ENCODE data around the gene SARS2.

The SARS2 gene

DNA sequence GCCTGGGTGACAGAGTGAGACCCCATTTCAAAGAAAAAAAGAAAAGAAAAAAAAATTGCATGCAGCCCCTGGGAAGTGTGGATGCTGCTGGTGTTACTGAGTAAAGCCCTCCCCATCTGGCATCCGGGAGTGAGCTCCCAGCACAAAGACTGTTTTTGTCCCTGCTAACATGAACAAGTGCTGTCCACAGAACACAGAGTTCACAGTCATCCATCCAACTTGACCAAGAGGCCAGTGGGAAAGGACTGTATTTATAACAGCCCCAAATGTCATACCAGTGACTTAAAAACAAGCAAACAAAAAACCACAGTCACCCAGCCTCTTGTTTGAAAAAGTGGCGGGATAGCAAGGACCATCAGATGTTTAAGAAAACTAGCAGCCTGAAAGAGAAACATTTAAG lies 34.2 kb upstream of the SARS2 start:
- H3K9ac ChIP-seq (ENCODE audit: low read length), result no peak overlapping the region
- no peaks in the 10 kb centered on the region for H4K20me1 ChIP-seq (ENCODE audit: insufficient read depth, low read length)
- H3K9me3 ChIP-seq (ENCODE audit: low read length), result no peaks in the 10 kb centered on the region
- no peaks in the 10 kb centered on the region for H3K36me3 ChIP-seq (ENCODE audit: insufficient read depth, low read length)
- no peak overlapping the region for H3K4me3 ChIP-seq (ENCODE audit: low read depth, low read length, poor library complexity, severe bottlenecking)
- TF ChIP-seq, protein P1, sequence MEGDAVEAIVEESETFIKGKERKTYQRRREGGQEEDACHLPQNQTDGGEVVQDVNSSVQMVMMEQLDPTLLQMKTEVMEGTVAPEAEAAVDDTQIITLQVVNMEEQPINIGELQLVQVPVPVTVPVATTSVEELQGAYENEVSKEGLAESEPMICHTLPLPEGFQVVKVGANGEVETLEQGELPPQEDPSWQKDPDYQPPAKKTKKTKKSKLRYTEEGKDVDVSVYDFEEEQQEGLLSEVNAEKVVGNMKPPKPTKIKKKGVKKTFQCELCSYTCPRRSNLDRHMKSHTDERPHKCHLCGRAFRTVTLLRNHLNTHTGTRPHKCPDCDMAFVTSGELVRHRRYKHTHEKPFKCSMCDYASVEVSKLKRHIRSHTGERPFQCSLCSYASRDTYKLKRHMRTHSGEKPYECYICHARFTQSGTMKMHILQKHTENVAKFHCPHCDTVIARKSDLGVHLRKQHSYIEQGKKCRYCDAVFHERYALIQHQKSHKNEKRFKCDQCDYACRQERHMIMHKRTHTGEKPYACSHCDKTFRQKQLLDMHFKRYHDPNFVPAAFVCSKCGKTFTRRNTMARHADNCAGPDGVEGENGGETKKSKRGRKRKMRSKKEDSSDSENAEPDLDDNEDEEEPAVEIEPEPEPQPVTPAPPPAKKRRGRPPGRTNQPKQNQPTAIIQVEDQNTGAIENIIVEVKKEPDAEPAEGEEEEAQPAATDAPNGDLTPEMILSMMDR (IDR thresholded peaks at IDR 0.05; ENCODE audit: low read length), result no peak
- TF ChIP-seq EZH2 (IDR thresholded peaks at IDR 0.05; ENCODE audit: borderline replicate concordance, low read length), result no peak
- no peaks in the 10 kb centered on the region for H3K27me3 ChIP-seq (ENCODE audit: insufficient read depth, low read length)
- no peak overlapping the region for H3K27ac ChIP-seq (ENCODE audit: low read depth, low read length, poor library complexity, severe bottlenecking)
- H3K9me2 ChIP-seq (ENCODE audit: low read depth, low read length), result no peaks in the 10 kb centered on the region
- H3F3A ChIP-seq (ENCODE audit: insufficient read depth, low read length), result no peaks in the 10 kb centered on the region
- H3K4me1 ChIP-seq (ENCODE audit: insufficient read depth, low read length, severe bottlenecking), result no peaks in the 10 kb centered on the region
- H3K4me2 ChIP-seq (ENCODE audit: low read length), result no peak overlapping the region
- no peaks in the 10 kb centered on the region for H3K79me2 ChIP-seq (ENCODE audit: insufficient read depth, low read length)
- no peak overlapping the region for H2AFZ ChIP-seq (ENCODE audit: low read length)

DNA sequence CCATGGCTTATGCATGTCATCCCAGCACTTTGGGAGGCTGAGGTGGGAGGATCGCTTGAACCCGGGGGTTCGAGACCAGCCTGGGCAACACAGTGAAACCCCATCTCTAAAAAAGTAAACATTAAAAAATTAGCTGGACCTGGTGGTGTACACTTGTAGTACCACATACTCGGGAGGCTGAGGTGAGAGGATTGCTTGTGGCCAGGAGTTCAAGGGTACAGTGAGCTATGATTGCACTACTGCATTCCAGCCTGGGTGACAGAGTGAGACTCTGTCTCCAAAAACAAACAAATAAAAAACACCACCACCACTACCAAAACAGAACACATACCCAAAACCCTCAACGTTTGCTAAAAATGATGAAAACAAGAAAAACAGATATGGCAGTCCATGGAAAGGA lies 29.1 kb upstream of the SARS2 start:
- no peak overlapping the region for H3K9ac ChIP-seq (ENCODE audit: low read length)
- H3K4me3 ChIP-seq (ENCODE audit: low read depth, low read length, poor library complexity, severe bottlenecking), result no peak overlapping the region
- no peaks in the 10 kb centered on the region for H4K20me1 ChIP-seq (ENCODE audit: insufficient read depth, low read length)
- H3K79me2 ChIP-seq (ENCODE audit: insufficient read depth, low read length), result no peaks in the 10 kb centered on the region
- H3K36me3 ChIP-seq (ENCODE audit: insufficient read depth, low read length), result no peaks in the 10 kb centered on the region
- H3K27me3 ChIP-seq (ENCODE audit: insufficient read depth, low read length), result no peaks in the 10 kb centered on the region
- no peaks in the 10 kb centered on the region for H3K9me2 ChIP-seq (ENCODE audit: low read depth, low read length)
- no peaks in the 10 kb centered on the region for H3K9me3 ChIP-seq (ENCODE audit: low read length)
- H3K4me2 ChIP-seq (ENCODE audit: low read length), result no peak overlapping the region
- no peak overlapping the region for H2AFZ ChIP-seq (ENCODE audit: low read length)
- no peak overlapping the region for H3K27ac ChIP-seq (ENCODE audit: low read depth, low read length, poor library complexity, severe bottlenecking)
- no peak for TF ChIP-seq EZH2 (IDR thresholded peaks at IDR 0.05; ENCODE audit: borderline replicate concordance, low read length)
- TF ChIP-seq, protein P1 (IDR thresholded peaks at IDR 0.05; ENCODE audit: low read length), result no peak
- H3K4me1 ChIP-seq (ENCODE audit: insufficient read depth, low read length, severe bottlenecking), result no peaks in the 10 kb centered on the region
- H3F3A ChIP-seq (ENCODE audit: insufficient read depth, low read length), result no peaks in the 10 kb centered on the region

DNA sequence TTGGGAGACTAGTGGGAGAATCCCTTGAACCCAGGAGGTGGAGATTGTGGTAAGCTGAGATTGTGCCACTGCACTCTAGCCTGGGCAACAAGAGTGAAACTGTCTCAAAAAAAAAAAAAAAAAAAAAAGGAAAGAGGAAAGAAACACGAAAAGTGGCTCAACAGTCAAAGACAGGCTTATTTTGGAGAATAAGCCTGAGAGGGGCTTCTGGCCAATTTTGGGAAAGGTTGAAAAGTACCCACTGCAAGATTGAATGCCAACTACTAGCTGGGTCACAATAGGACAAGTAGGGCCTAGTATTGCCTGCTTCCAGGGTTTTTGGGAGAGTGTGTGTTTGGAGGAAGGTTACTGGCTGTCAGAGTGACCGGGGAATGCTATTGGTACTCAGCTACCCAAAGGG lies 27.7 kb upstream of the SARS2 start:
- no peaks in the 10 kb centered on the region for H3K36me3 ChIP-seq (ENCODE audit: insufficient read depth, low read length)
- no peaks in the 10 kb centered on the region for H3K79me2 ChIP-seq (ENCODE audit: insufficient read depth, low read length)
- 0 out of 2 replicates have a peak, but pooled peaks cover 6% of the 10 kb centered on the region for H3K27me3 ChIP-seq (ENCODE audit: insufficient read depth, low read length)
- H3K4me3 ChIP-seq (ENCODE audit: low read depth, low read length, poor library complexity, severe bottlenecking), result no peak overlapping the region
- TF ChIP-seq, protein P1 (IDR thresholded peaks at IDR 0.05; ENCODE audit: low read length), result no peak
- TF ChIP-seq EZH2 (IDR thresholded peaks at IDR 0.05; ENCODE audit: borderline replicate concordance, low read length), result no peak
- H3K9me2 ChIP-seq (ENCODE audit: low read depth, low read length), result no peaks in the 10 kb centered on the region
- no peaks in the 10 kb centered on the region for H3F3A ChIP-seq (ENCODE audit: insufficient read depth, low read length)
- no peaks in the 10 kb centered on the region for H4K20me1 ChIP-seq (ENCODE audit: insufficient read depth, low read length)
- no peak overlapping the region for H3K27ac ChIP-seq (ENCODE audit: low read depth, low read length, poor library complexity, severe bottlenecking)
- no peak overlapping the region for H2AFZ ChIP-seq (ENCODE audit: low read length)
- no peaks in the 10 kb centered on the region for H3K9me3 ChIP-seq (ENCODE audit: low read length)
- no peak overlapping the region for H3K9ac ChIP-seq (ENCODE audit: low read length)
- H3K4me2 ChIP-seq (ENCODE audit: low read length), result no peak overlapping the region
- no peaks in the 10 kb centered on the region for H3K4me1 ChIP-seq (ENCODE audit: insufficient read depth, low read length, severe bottlenecking)

Measured in OCI-LY1 (cell line).